B cell (primary cell): Measurements from ENCODE around the gene ESPL1. TPM values are rescaled to one million over a fixed set of nuclear protein-coding genes. Genes with fewer than 3 reads are reported as not detected.

Source experiments
- ATAC-seq: fragments of 200-7000 bp; cut with Tn5 transposase; one replicate; pipeline ENCODE4 v1.10.0; 2021; ENCODE audit warnings: low read depth, mild to moderate bottlenecking, moderate number of reproducible peaks, moderate library complexity
- CTCF ChIA-PET: fragments of 350-600 bp; sonication (Branson Sonifier 250); formaldehyde crosslinking; loops from one replicate; lab custom pipeline; 2021; ENCODE audit warnings: antibody characterized with exemption, inconsistent platforms; lab: Charles Lee
- POLR2A ChIA-PET: fragments of 350-600 bp; sonication (Branson Sonifier 250); formaldehyde crosslinking; loops from one replicate; lab custom pipeline; 2021; ENCODE audit warnings: antibody characterized with exemption; lab: Charles Lee
- DNase-seq: peaks from one replicate; pipeline ENCODE4 v3.0.0; 2013
- H2AFZ ChIP-seq: 2 replicates; pipeline ENCODE4 v1.6.1; 2012; ENCODE audit warnings: mild to moderate bottlenecking, low read depth, low read length; ENCODE audit not compliant: insufficient read depth, poor library complexity, severe bottlenecking
- H3K27ac ChIP-seq, 2 donors: 1 replicate in 1 of 2; 2 replicates in 1 of 2; pipeline ENCODE4 v1.5.1; 2012 to 2013; ENCODE audit warnings: low read length in 2 of 2, mild to moderate bottlenecking in 2 of 2, moderate library complexity in 1 of 2
- H3K27me3 ChIP-seq, 4 experiments: fragments of 200-600 bp in 1 of 4; sonication (generic) in 1 of 4; replicated peaks in 1 of 4; 1 replicate in 2 of 4; 2 replicates in 2 of 4; pipeline versions ENCODE4 v1.6.1 to v1.7.0; 2013 to 2016; ENCODE audit warnings: low read length in 3 of 4, mild to moderate bottlenecking in 2 of 4, mixed read lengths in 1 of 4, moderate library complexity in 1 of 4; ENCODE audit not compliant: insufficient read depth in 4 of 4, control insufficient read depth in 3 of 4; ENCODE audit errors: control extremely low read depth in 1 of 4
- H3K36me3 ChIP-seq, 2 experiments: replicated peaks in 1 of 2; 1 replicate in 1 of 2; 2 replicates in 1 of 2; pipeline versions ENCODE4 v1.6.1 to v1.7.1; 2013; ENCODE audit warnings: low read length in 1 of 2; ENCODE audit not compliant: insufficient read depth in 2 of 2, control insufficient read depth in 1 of 2; ENCODE audit errors: control extremely low read depth in 1 of 2, extremely low read depth in 1 of 2
- H3K4me1 ChIP-seq, 2 donors: fragments of 200-600 bp in 1 of 2; sonication (generic) in 1 of 2; 1 replicate in 1 of 2; 2 replicates in 1 of 2; pipeline versions ENCODE4 v1.5.1 to v1.6.1; 2013 to 2017; ENCODE audit warnings: low read length in 2 of 2; ENCODE audit not compliant: control insufficient read depth in 2 of 2, insufficient read depth in 2 of 2
- H3K4me2 ChIP-seq: replicated peaks from 2 replicates; pipeline ENCODE3; 2012; ENCODE audit warnings: mild to moderate bottlenecking, low read depth, low read length; ENCODE audit not compliant: poor library complexity, severe bottlenecking
- H3K4me3 ChIP-seq, 5 experiments: fragments of 200-600 bp in 1 of 5; sonication (generic) in 1 of 5; 1 replicate in 3 of 5; 2 replicates in 2 of 5; pipeline versions ENCODE4 v1.5.1 to v1.7.0; 2011 to 2016; ENCODE audit warnings: low read length in 4 of 5, mild to moderate bottlenecking in 4 of 5, low read depth in 2 of 5, control low read depth in 1 of 5, moderate library complexity in 1 of 5; ENCODE audit not compliant: insufficient read depth in 1 of 5; ENCODE audit errors: control extremely low read depth in 1 of 5, extremely low read depth in 1 of 5
- H3K79me2 ChIP-seq: fragments of 200-600 bp; sonication (generic); one replicate; pipeline ENCODE4 v1.6.0; 2016; ENCODE audit warnings: low read length; ENCODE audit not compliant: control insufficient read depth, insufficient read depth
- H3K9ac ChIP-seq: fragments of 200-600 bp; sonication (generic); 2 replicates; pipeline ENCODE4 v1.6.1; 2017; ENCODE audit warnings: mild to moderate bottlenecking, low read length, moderate library complexity
- H3K9me3 ChIP-seq, 3 donors: one replicate each; pipeline versions ENCODE4 v1.6.1 to v1.7.1; 2013; ENCODE audit warnings: low read length in 2 of 3; ENCODE audit not compliant: control insufficient read depth in 2 of 3, insufficient read depth in 1 of 3; ENCODE audit errors: control extremely low read depth in 1 of 3
- H4K20me1 ChIP-seq: 2 replicates; pipeline ENCODE4 v1.6.0; 2012; ENCODE audit warnings: mild to moderate bottlenecking, low read length; ENCODE audit not compliant: insufficient read depth, control insufficient read depth, poor library complexity, severe bottlenecking
- H3K27ac Mint-ChIP-seq: one replicate; pipeline ENCODE4 v1.8.0; 2021; ENCODE audit warnings: mixed read lengths
- H3K27me3 Mint-ChIP-seq: one replicate; pipeline ENCODE4 v1.8.0; 2021; ENCODE audit warnings: mixed read lengths
- H3K4me1 Mint-ChIP-seq: one replicate; pipeline ENCODE4 v1.8.0; 2021; ENCODE audit warnings: mixed read lengths
- H3K4me3 Mint-ChIP-seq: one replicate; pipeline ENCODE4 v1.8.0; 2021; ENCODE audit warnings: mixed read lengths
- H3K9me3 Mint-ChIP-seq: one replicate; pipeline ENCODE4 v1.8.0; 2022; ENCODE audit warnings: mixed read lengths; ENCODE audit not compliant: insufficient read depth
- CTCF ChIP-seq: fragments of 200-600 bp; IDR thresholded peaks from one replicate; pipeline ENCODE4 v1.8.0; 2022; ENCODE audit warnings: antibody characterized with exemption, mild to moderate bottlenecking
- EZH2 ChIP-seq: IDR thresholded peaks from 2 replicates; pipeline ENCODE4 v1.6.1; 2012; ENCODE audit warnings: borderline replicate concordance, low read depth, mild to moderate bottlenecking, moderate library complexity, low read length; ENCODE audit not compliant: insufficient read depth, poor library complexity, severe bottlenecking
- WGBS: methylation state at CpG from one replicate; pipeline ENCODE4 v1.1.5; 2013; ENCODE audit warnings: missing lambda C conversion rate; ENCODE audit not compliant: insufficient coverage; 5-methylcytosine and 5-hydroxymethylcytosine counted together
- intact Hi-C: fragments of 100-400 bp; cut with micrococcal nuclease; formaldehyde crosslinking; loops from one replicate; pipeline ENCODE4 v1.10.0; 2022
- polyA plus RNA-seq: library from polyadenylated mRNA; depleted of rRNA; stranded (reverse); fragments of >200 nt; gene quantifications from 2 replicates; pipeline ENCODE4 v1.2.3, GENCODE V29; 2012
- total RNA-seq, 2 donors: library from RNA; stranded (reverse); fragments of 120-200 nt in 1 of 2; gene quantifications; 1 replicate in 1 of 2; 2 replicates in 1 of 2; pipeline versions ENCODE4 v1.2.3 to v1.2.4, GENCODE V29; 2013 to 2022

The ESPL1 gene
- total and polyA plus RNA-seq, 2 donors (not counting 1 experiment from before 2014, with no cell fraction given), result 0.88 to 2.4 TPM

- H3K9me3 ChIP-seq, result no peaks in the 10 kb centered on the region
- peak overlapping the region; percentile 100 for H3K4me2 ChIP-seq
- peak overlapping the region; percentile 85 to 89 for H3K27ac ChIP-seq
- ChIA-PET POLR2A (interaction anchor here (0.5 to 4.0 kb wide), 10 partner anchors 8 to 105 kb away, joined by 3 to 21 read pairs (median 8); partner anchors contain the start of genes MYG1, PFDN5 and SP1), CTCF (interaction anchor here (0.9 to 15.1 kb wide), 14 partner anchors 10 to 184 kb away, joined by 3 to 353 read pairs (median 5); partner anchors contain the start of genes ESPL1, MYG1, PFDN5 and TARBP2)
- WGBS, result under 1% methylated on average over 69 of the region's 69 CpGs
- Mint-ChIP-seq H3K9me3 (no peaks in the 10 kb centered on the region), H3K27me3 (peaks cover 13% of the 10 kb centered on the region), H3K27ac (peak overlapping the region; percentile 94), H3K4me1 (peaks cover 37% of the 10 kb centered on the region), H3K4me3 (peak overlapping the region; percentile 92)
- peak overlapping the region; percentile 81 for H3K9ac ChIP-seq
- peaks cover 26 to 38% of the 10 kb centered on the region in 2 donors for H3K4me1 ChIP-seq
- H3K79me2 ChIP-seq, result peaks cover 13% of the 10 kb centered on the region
- H3K27me3 ChIP-seq, result peaks cover 0 to 24% (median 8%) of the 10 kb centered on the region in 4 experiments
- peaks cover 0 to 3% of the 10 kb centered on the region in 2 experiments for H3K36me3 ChIP-seq
- TF ChIP-seq CTCF, result peak; percentile 65
- no peak for TF ChIP-seq EZH2
- intact Hi-C loops, result loop anchor here (1.0 to 10.0 kb wide), 9 partner anchors 20 to 300 kb away; partner anchors contain the start of genes ATF7, CSAD, SPRYD3 and ZNF740
- DNase-seq (peak; percentile 90), ATAC-seq (peak; percentile 67)
- H2AFZ ChIP-seq, result peak overlapping the region; percentile 94
- peak overlapping the region; percentile 70 to 85 (median 78) for H3K4me3 ChIP-seq
- H4K20me1 ChIP-seq, result no peaks in the 10 kb centered on the region
Observed at GRCh38 chr12:53324779-53325510, 56.8 kb downstream of the ESPL1 start.
